Hepatic stellate cell (primary cell): ENCODE results near the gene GSK3A.
"Not testable (repeated sequence)": the region's sequence is repeated elsewhere in the genome, so short reads cannot be mapped to it uniquely, and the experiment has no call there.

Source experiments
- DNase-seq: peaks from one replicate; pipeline ENCODE4 v3.0.0; 2011; ENCODE audit warnings: low spot score

GSK3A gene

GRCh38 chr19:42268142-42268703 is 25.8 kb upstream of the GSK3A start:
- DNase-seq = peak; percentile 96

DNA sequence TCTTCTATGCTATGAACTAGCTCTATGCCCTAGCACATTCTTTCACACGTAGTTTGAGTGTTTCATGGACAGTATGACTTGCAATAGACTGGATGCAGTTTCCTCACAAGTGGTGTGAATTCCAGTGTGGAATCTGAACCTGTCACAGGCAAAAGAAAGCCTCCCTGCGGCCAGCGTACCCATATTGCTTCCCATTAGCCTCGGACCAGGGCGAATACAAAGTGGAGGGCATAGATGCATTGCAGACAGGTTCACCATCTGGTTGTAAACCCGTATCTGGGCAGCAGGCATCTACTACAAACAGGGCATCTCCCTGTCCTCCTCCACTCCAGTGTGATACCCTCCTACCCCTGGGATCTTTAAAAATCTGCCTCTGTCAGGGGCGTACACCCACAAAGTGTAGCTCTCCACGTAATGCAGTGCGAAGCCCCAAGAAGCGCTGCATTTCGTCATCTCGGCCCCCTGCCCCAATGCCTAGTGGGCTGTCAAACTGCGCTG is 25.3 kb upstream of the GSK3A start:
- DNase-seq = no peak

GRCh38 chr19:42266928-42267603 is 24.7 kb upstream of the GSK3A start:
- not testable (repeated sequence) for DNase-seq

DNA sequence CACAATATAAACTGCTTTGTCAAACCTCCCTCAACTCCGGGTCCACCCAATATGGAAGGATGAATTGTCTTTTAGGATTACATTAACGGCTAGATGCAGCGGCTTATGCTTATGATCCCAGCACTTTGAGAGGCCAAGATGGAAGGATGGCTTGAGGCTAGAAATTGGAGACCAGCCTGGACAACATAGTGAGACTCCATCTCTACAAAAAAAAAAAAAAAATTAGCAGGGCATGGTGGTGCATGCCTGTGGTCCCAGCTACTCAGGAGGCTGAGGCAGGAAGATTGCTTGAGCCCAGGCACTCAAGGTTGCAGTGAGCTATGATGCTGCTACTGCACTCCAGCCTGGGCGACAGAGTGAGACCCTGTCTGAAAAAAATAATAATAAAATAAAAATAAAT is 23.7 kb upstream of the GSK3A start:
- DNase-seq = not testable (repeated sequence)

DNA sequence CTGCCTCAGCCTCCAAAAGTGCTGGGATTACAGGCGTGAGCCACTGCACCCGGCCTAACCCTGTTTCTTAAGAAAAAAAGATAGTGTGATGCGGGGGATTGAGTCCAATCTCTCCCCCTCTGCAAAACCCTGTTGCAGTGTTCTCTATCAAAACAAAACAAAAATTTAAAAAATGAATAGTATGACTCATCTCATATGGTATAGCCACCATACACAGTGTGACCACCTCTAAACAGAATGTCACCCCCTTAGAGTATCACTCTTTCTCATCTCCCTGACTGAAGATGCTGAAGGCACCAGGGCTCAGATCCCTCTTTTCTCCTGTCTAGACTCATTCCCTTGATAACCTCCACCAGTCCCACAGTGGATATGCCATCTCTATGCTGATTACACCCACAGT is 19.4 kb upstream of the GSK3A start:
- no peak for DNase-seq

DNA sequence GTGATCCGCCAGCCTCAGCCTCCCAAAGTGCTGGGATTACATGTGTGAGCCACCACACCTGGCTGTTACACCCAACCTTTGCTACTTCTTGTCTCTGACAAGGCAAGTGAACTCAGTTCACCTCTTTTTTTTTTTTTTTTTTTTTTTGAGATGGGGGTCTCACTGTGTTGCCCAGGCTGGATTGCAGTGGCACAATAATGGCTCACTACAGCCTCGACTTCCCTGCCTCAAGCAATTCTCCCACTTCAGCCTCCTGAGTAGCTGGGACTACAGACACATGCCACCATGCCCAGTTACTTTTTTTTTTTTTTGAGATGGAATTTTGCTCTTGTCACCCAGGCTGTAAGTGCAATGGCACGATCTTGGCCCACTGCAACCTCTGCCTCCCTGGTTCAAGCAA is 15.4 kb upstream of the GSK3A start:
- not testable (repeated sequence) for DNase-seq

DNA sequence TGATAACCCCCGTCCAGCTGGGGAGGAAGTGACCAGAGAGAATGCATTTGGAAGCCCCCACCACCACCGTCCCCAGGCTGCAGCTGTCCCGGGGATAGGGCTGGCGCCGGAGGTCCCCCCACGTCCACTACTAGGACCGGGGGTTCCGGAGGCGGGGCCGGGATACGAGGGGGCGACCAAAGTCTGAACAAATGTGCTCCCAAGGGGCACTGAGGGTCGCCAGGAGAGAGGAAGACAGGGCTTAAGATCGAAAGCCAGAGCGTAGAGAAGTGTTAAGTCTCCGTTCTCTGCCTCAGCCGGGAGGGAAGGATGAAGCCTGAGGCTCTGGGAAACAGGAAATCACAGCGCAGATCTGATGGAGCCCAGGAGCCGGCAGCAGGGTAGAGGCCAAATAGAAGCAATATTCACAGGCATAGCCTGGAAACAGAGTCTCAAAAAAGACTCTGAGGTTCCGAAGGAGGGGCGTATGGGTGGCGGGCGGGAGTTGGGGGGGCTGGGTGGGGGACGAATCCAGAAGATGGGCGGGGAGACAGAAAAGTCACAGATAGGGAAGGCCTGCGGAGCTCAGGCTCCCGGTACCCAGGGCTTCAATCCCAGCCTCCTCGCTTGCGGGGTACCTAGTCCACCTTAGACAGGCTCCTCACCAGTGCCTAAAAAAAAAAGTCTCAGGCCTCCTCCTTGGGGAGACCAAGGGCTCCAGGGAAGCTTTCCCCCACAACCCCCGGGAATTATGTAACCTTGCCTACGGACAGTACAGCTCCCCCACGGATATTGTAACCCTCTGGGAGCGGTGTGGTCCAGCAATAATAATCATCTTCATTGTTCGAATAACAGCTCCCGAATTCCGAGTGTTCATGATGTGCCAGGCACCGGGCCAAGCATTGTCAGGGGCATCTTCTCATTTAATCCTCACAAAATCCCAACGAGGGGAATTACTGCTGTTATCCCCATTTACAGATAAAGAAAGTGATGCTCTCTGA is 13.7 kb upstream of the GSK3A start:
- peak; percentile 58 for DNase-seq

GRCh38 chr19:42254850-42255765 is 12.7 kb upstream of the GSK3A start, which contains the start of gene ERF:
Gene ERF, minus strand, starts transcription at chr19:42255128. Its CDS starts 129 bp downstream, at chr19:42254999.
- peak; percentile 93 for DNase-seq

GRCh38 chr19:42254089-42254849 is 11.9 kb upstream of the GSK3A start:
- peak; percentile 62 for DNase-seq

DNA sequence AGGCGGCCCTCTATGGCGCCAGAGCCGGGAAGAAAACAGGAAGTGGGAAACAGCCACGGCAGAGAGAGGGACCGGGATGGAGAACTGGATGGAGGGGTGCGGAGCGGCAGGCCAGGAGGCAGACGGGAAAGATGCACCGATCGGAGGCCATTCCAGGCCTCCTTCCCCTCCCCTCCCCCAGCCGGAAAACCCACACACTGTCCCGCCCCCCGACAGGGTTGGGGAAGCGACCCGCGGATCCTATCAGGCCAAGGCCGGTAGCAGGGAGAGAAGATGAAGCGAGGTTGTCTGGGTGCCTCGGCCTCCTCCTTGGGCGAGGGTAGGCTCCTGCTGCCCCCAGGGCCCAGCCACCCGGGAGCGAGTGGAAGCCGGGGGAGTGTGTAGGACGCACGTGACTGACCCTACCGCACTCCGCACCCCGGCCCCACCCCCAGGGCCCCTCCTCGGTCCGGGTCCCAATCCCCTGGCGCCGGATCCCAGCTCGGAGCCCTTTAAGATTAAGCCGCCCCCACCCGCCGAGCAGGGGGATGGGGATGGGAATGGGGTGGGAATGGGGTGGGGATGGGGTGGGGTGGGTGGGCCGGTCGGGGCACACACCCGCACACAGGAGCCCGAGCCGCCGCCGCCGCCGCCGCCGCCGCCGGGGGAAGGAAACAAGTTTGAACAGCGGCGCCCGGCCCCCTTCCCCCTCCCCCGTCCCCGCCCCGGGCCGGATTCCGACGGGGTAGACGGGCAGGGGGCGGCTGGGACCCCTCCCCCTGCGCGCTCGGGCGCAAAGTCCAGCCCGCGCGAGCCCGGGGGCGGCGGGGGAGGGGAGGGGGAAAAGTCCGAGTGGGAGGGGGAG is 11.1 kb upstream of the GSK3A start:
- DNase-seq = peak; percentile 77

DNA sequence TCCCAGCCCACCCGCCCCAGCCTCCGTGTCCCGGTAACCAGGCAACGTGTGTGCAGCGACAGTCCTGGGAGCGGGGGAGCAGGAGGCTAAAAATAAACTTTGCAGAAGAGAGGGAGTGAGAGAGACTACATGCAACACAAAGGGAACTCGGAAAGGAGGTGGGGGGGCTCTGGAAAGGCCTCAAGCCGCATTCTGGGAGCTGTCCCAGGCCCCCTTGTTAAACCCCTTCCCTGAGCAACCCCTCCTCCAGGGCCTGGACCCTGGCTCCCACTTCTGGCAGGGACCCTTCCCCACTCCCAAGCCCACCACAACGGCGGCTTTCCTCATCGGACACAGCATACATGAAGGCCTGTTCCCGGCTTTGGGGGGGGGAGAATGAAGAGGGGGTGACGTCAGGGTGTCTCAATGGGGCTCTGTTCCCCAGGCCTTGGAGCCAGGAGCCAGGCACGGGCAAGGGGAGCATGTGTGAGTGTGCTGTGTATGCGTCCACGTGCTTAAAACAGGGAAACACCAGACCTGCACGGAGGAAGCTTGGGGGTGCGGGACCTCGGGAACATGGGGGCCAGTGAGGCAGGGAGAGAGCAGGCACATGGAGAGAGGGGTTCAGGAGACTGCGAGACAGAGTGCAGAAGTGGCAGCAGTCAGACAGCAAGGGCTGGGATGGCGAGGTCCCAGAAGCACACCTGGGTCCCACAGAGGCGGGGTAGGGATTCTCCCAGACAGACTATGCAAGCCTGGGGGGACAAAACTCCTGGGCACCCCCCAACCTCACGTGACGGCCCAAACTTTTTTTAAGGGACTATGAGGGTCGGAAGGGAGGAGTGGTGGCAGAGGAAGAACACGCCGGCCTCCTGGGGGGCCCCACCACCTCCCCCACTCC is 10.2 kb upstream of the GSK3A start:
- peak; percentile 83 for DNase-seq

DNA sequence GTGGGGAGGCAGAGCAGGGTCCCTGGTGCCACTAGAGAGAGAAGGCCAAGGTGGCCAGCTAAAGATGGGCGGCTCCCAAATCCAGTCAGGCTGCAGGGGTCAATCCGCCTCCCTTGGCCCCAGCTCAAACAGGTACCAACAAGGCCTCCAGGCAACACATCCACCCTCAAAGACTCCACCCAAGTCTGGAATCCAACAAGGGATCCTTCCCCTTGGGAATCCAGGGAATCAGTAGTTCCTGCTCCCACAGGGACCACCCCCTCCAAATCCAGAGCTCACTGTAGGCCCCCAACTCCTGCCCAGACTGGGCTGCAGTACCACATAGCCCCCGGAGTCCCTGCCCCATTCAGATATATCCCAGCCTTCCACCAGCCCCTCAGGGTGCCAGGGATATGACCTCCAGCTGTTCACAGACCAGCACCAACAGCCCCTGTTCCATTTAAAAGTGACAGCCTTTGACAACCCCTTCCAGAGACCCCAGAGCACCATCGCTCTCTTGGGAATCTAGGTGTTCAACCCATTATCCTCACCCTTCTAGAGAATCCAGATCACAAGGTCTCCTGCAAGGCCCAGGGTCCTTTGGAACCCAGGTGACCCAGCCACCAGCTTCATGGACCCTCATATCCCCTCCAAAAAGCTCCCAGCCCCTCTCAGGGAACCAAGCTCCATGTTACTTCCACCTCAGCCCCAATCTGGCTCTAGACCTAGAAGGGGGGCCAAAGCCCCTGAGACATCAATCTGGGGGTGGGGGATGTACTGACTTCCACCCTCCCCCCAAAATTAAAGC is 9.4 kb upstream of the GSK3A start:
- DNase-seq = no peak

- DNase-seq = peak; percentile 71
Measured at GRCh38 chr19:42250666-42251531, 8.5 kb upstream of the GSK3A start.

- no peak for DNase-seq
Measured at GRCh38 chr19:42250183-42250665, 7.8 kb upstream of the GSK3A start.

DNA sequence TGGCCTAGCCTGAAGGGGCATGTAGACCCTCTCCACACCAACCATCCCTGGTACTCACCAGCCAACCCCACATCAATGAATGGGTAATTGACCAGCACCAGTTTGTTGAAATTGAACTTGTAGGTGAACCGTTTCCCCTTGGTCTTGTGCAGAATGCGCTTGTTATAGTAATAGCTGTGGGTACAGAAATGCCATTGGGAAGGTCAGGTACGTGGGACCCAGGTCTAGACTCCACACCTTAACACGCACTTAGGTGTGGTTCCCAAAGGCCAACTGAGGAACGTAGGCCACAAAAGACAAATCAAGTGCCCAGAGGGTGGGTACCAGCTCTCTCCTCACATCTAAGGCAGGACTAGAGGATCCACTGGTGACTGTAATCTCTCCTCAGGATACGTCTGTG is 7.4 kb upstream of the GSK3A start:
- DNase-seq = no peak

GRCh38 chr19:42249149-42249750 is 6.8 kb upstream of the GSK3A start:
- DNase-seq = no peak
